ENCODE results near the gene CLCNKA. TPM values are rescaled to one million over a fixed set of nuclear protein-coding genes. Genes with fewer than 3 reads are reported as not detected.

Gene CLCNKA
- total RNA-seq = 1 to 10 TPM in 1 of 4 donors, not detected in 3; 2.9 TPM

GRCh38 chr1:16021681-16022080, at the start of gene CLCNKA:
CLCNKA (plus strand) TSS chr1:16022036; CDS start chr1:16022620, 584 bp downstream.
- DNase-seq = no peak
- TF ChIP-seq POLR2A (IDR thresholded peaks at IDR 0.05) (no peak), CTCF (IDR thresholded peaks at IDR 0.05) (no peak)
- Histone ChIP-seq H3K27me3 (no peaks in the 10 kb centered on the region), H3K27ac (peak within 1 kb of the TSS; percentile 97), H3K36me3 (no peaks in the 10 kb centered on the region), H3K9me3 (no peaks in the 10 kb centered on the region), H3K4me3 (no peak within 1 kb of the TSS), H3K4me1 (peaks cover 8 to 11% of the 10 kb centered on the region in 2 donors)
- intact Hi-C loops (cut with DNase I; ENCODE audit: low total_unique reads) = loop anchor here (5.0 kb wide), 1 partner anchor 51 kb away; the partner anchor contains the start of gene FAM131C

GRCh38 chr1:15972409-15972808, 49.4 kb upstream of the CLCNKA start:
- TF ChIP-seq CTCF (IDR thresholded peaks at IDR 0.05) = no peak
- Histone ChIP-seq H3K9me3 (no peaks in the 10 kb centered on the region), H3K4me1 (peaks cover 8 to 11% of the 10 kb centered on the region in 2 donors), H3K36me3 (no peaks in the 10 kb centered on the region), H3K27me3 (no peaks in the 10 kb centered on the region), H3K27ac (no peak overlapping the region), H3K4me3 (no peak overlapping the region)
- intact Hi-C loops (cut with DNase I; ENCODE audit: low total_unique reads) = no loop called here
- no peak for DNase-seq

GRCh38 chr1:15973772-15974171, 48.1 kb upstream of the CLCNKA start:
- H3K9me3 ChIP-seq = no peaks in the 10 kb centered on the region
- H3K4me3 ChIP-seq = no peak overlapping the region
- DNase-seq = no peak
- H3K4me1 ChIP-seq = peaks cover 8 to 11% of the 10 kb centered on the region in 2 donors
- H3K27me3 ChIP-seq = no peaks in the 10 kb centered on the region
- intact Hi-C loops (cut with DNase I; ENCODE audit: low total_unique reads) = no loop called here
- no peaks in the 10 kb centered on the region for H3K36me3 ChIP-seq
- H3K27ac ChIP-seq = no peak overlapping the region
- no peak for TF ChIP-seq POLR2A (IDR thresholded peaks at IDR 0.05)
- no peak for TF ChIP-seq CTCF (IDR thresholded peaks at IDR 0.05)

GRCh38 chr1:15974855-15975254, 47.0 kb upstream of the CLCNKA start:
- peak overlapping the region; percentile 89 to 93 for H3K4me3 ChIP-seq
- no peak overlapping the region for H3K27ac ChIP-seq
- TF ChIP-seq POLR2A (IDR thresholded peaks at IDR 0.05) (no peak), CTCF (IDR thresholded peaks at IDR 0.05) (no peak)
- no peak for DNase-seq
- H3K27me3 ChIP-seq = no peaks in the 10 kb centered on the region
- no peaks in the 10 kb centered on the region for H3K9me3 ChIP-seq
- intact Hi-C loops (cut with DNase I; ENCODE audit: low total_unique reads) = no loop called here
- H3K36me3 ChIP-seq = no peaks in the 10 kb centered on the region
- peaks cover 8 to 11% of the 10 kb centered on the region in 2 donors for H3K4me1 ChIP-seq

GRCh38 chr1:15975358-15975804, 46.5 kb upstream of the CLCNKA start:
- TF ChIP-seq CTCF (IDR thresholded peaks at IDR 0.05) = no peak
- no peak for TF ChIP-seq POLR2A (IDR thresholded peaks at IDR 0.05)
- no peak for DNase-seq
- peaks cover 8 to 11% of the 10 kb centered on the region in 2 donors for H3K4me1 ChIP-seq
- no peaks in the 10 kb centered on the region for H3K27me3 ChIP-seq
- H3K4me3 ChIP-seq = peak overlapping the region; percentile 89 to 93
- no peaks in the 10 kb centered on the region for H3K9me3 ChIP-seq
- H3K27ac ChIP-seq = peak overlapping the region; percentile 76 to 77
- H3K36me3 ChIP-seq = no peaks in the 10 kb centered on the region
- intact Hi-C loops (cut with DNase I; ENCODE audit: low total_unique reads) = no loop called here
